NCI-H2227 treated with DMSO at 0.1 percent for 48 hours (cell line): ENCODE results near the gene DRD2.

Experiments used
- DNase-seq: peaks from one replicate; lab custom pipeline; 2025; lab: John Stamatoyannopoulos, UW

The DRD2 gene

GRCh38 chr11:113370634-113371033 is 104.6 kb downstream of the DRD2 start:
- DNase-seq: no peak

- no peak for DNase-seq
Observed at GRCh38 chr11:113369411-113369810, 105.8 kb downstream of the DRD2 start.

GRCh38 chr11:113365895-113366294 is 109.3 kb downstream of the DRD2 start:
- no peak for DNase-seq

- DNase-seq: no peak
Observed at GRCh38 chr11:113363996-113364641, 111.1 kb downstream of the DRD2 start.

GRCh38 chr11:113363406-113363805 is 111.8 kb downstream of the DRD2 start:
- no peak for DNase-seq
